ENCODE results near the gene DOK7. TPM values are rescaled to one million over a fixed set of nuclear protein-coding genes. Genes with fewer than 3 reads are reported as not detected.

DOK7 gene
- total RNA-seq, 2 experiments from 2014 or later: not detected

DNA sequence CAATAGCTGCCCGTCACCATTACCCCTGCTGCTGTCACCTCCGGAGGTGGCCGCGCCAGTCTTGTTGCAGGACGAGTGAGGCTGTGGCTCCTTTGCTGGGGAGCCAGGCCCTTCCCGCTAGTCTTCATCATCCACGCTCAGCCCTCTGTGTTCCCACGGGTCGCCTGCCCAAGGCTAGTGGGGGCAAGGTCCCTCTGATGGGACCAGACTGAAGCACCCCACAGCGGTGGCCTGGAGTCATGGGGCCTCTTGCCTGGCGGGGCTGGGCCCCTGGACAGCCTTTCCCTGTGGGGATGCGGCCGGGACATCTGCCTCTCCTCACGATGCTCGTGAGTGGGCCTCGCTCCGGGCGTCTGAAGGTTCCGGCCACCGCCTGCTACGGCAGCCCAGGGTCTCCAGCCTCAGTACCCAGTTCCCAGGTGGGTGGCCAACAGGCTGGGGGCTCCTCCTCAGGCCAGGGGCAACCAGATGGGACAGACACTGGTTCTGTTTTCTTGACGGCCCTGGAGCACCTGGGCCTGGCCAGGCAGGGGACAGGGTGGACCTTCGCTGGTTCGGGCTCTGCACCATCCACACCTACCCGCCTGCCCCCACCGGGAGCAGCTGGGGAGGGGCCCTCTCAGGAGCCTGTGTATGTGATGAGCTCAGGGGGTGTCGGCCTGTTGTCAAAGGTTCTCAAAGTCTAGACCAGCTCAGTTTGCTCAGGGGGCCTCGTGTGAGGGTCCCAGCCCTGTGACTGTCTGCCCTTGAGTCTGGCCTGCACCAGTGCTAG, 32.3 kb downstream of the DOK7 start:
- intact Hi-C loops (cut with micrococcal nuclease): no loop called here
- H3K9me3 Mint-ChIP-seq: no peaks in the 10 kb centered on the region
- no peak overlapping the region for H3K4me3 Mint-ChIP-seq
- H3K27me3 Mint-ChIP-seq (ENCODE audit: low read depth): peaks cover 17% of the 10 kb centered on the region
- H3K4me1 Mint-ChIP-seq (ENCODE audit: low read depth): no peaks in the 10 kb centered on the region
- H3K27ac Mint-ChIP-seq: no peak overlapping the region
- CTCF ChIA-PET: interaction anchor here (0.6 kb wide), 1 partner anchor 761 kb away, joined by 3 read pairs; no protein-coding TSS in a partner anchor
- H3K36me3 Mint-ChIP-seq (ENCODE audit: low read depth): no peaks in the 10 kb centered on the region
- no peak for DNase-seq

- no peaks in the 10 kb centered on the region for H3K9me3 Mint-ChIP-seq
- H3K27ac Mint-ChIP-seq: no peak overlapping the region
- intact Hi-C loops (cut with micrococcal nuclease): no loop called here
- no peaks in the 10 kb centered on the region for H3K4me1 Mint-ChIP-seq (ENCODE audit: low read depth)
- peaks cover 15% of the 10 kb centered on the region for H3K27me3 Mint-ChIP-seq (ENCODE audit: low read depth)
- no peaks in the 10 kb centered on the region for H3K36me3 Mint-ChIP-seq (ENCODE audit: low read depth)
- no peak overlapping the region for H3K4me3 Mint-ChIP-seq
- CTCF ChIA-PET: interaction anchor here (0.6 kb wide), 1 partner anchor 761 kb away, joined by 3 read pairs; no protein-coding TSS in a partner anchor
- DNase-seq: no peak
These were observed 32.9 kb downstream of the DOK7 start for GRCh38 chr4:3496021-3496420.

DNA sequence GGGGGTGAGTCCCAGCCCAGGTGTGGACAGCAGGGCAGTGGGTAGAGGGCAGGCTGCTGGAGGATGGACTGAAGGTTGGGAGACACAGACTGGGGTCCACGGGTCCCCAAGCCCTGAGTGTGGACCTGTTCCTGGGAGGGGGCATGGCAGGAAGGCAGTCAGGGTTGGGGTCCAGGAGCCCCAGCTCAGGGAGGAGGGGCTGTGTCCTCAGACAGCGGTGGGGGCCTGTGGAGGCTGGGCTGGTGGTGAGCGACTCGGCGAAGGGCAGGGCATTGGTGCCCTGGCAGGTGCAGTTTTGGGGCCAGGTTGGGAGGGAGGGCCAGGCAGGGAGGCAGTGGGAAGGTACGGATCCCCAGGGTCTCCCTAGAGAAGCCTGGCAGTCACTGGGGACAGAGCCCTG, 34.0 kb downstream of the DOK7 start:
- Mint-ChIP-seq H3K9me3 (no peaks in the 10 kb centered on the region), H3K27ac (no peak overlapping the region), H3K36me3 (ENCODE audit: low read depth) (no peaks in the 10 kb centered on the region), H3K4me1 (ENCODE audit: low read depth) (no peaks in the 10 kb centered on the region), H3K4me3 (no peak overlapping the region), H3K27me3 (ENCODE audit: low read depth) (peaks cover 7% of the 10 kb centered on the region)
- CTCF ChIA-PET: no interaction called here
- no peak for DNase-seq
- intact Hi-C loops (cut with micrococcal nuclease): no loop called here

- no peak overlapping the region for H3K27ac Mint-ChIP-seq
- no peak for DNase-seq
- H3K4me3 Mint-ChIP-seq: no peak overlapping the region
- H3K27me3 Mint-ChIP-seq (ENCODE audit: low read depth): peaks cover 4% of the 10 kb centered on the region
- no peaks in the 10 kb centered on the region for H3K4me1 Mint-ChIP-seq (ENCODE audit: low read depth)
- intact Hi-C loops (cut with micrococcal nuclease): no loop called here
- no peaks in the 10 kb centered on the region for H3K36me3 Mint-ChIP-seq (ENCODE audit: low read depth)
- CTCF ChIA-PET: no interaction called here
- no peaks in the 10 kb centered on the region for H3K9me3 Mint-ChIP-seq
These were observed 34.6 kb downstream of the DOK7 start for GRCh38 chr4:3497523-3498389.

DNA sequence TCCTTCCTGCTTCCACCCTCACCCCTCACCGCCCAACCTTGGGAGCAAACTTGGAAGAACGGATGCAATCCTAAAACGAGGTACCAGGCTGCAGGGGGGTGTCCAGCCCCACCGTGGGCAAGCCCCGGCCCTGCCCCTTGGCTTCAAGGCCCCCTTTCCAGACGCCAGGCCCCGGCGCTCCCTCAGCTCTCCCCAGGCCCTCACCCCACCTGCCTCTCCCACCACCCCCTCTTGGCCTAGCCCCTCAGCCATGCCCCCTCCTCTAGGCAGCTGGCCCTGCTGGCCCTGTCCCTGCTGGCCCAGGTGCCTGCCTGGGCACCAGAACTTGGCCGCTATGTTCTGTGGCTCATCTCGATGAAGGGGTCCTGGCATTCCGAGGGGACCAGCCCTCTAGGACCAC, 35.3 kb downstream of the DOK7 start:
- H3K4me3 Mint-ChIP-seq: no peak overlapping the region
- peaks cover 3% of the 10 kb centered on the region for H3K36me3 Mint-ChIP-seq (ENCODE audit: low read depth)
- intact Hi-C loops (cut with micrococcal nuclease): no loop called here
- DNase-seq: no peak
- H3K27ac Mint-ChIP-seq: no peak overlapping the region
- peaks cover 1% of the 10 kb centered on the region for H3K4me1 Mint-ChIP-seq (ENCODE audit: low read depth)
- CTCF ChIA-PET: no interaction called here
- H3K27me3 Mint-ChIP-seq (ENCODE audit: low read depth): peaks cover 4% of the 10 kb centered on the region
- H3K9me3 Mint-ChIP-seq: no peaks in the 10 kb centered on the region

GRCh38 chr4:3498901-3499510, 35.9 kb downstream of the DOK7 start:
- Mint-ChIP-seq H3K36me3 (ENCODE audit: low read depth) (peaks cover 4% of the 10 kb centered on the region), H3K9me3 (no peaks in the 10 kb centered on the region), H3K4me1 (ENCODE audit: low read depth) (peaks cover 3% of the 10 kb centered on the region), H3K27ac (no peak overlapping the region), H3K27me3 (ENCODE audit: low read depth) (peaks cover 4% of the 10 kb centered on the region), H3K4me3 (no peak overlapping the region)
- intact Hi-C loops (cut with micrococcal nuclease): no loop called here
- DNase-seq: no peak
- CTCF ChIA-PET: no interaction called here

GRCh38 chr4:3499710-3500109, 36.6 kb downstream of the DOK7 start:
- peaks cover 2% of the 10 kb centered on the region for H3K27me3 Mint-ChIP-seq (ENCODE audit: low read depth)
- DNase-seq: no peak
- CTCF ChIA-PET: no interaction called here
- H3K36me3 Mint-ChIP-seq (ENCODE audit: low read depth): peaks cover 6% of the 10 kb centered on the region
- intact Hi-C loops (cut with micrococcal nuclease): no loop called here
- H3K27ac Mint-ChIP-seq: no peak overlapping the region
- H3K4me1 Mint-ChIP-seq (ENCODE audit: low read depth): peaks cover 3% of the 10 kb centered on the region
- no peaks in the 10 kb centered on the region for H3K9me3 Mint-ChIP-seq
- no peak overlapping the region for H3K4me3 Mint-ChIP-seq

- Mint-ChIP-seq H3K36me3 (ENCODE audit: low read depth) (peaks cover 6% of the 10 kb centered on the region), H3K27ac (no peak overlapping the region), H3K27me3 (ENCODE audit: low read depth) (peaks cover 2% of the 10 kb centered on the region), H3K4me1 (ENCODE audit: low read depth) (peaks cover 3% of the 10 kb centered on the region), H3K4me3 (no peak overlapping the region), H3K9me3 (no peaks in the 10 kb centered on the region)
- CTCF ChIA-PET: no interaction called here
- intact Hi-C loops (cut with micrococcal nuclease): no loop called here
- no peak for DNase-seq
These were observed 37.0 kb downstream of the DOK7 start for GRCh38 chr4:3500111-3500510.

DNA sequence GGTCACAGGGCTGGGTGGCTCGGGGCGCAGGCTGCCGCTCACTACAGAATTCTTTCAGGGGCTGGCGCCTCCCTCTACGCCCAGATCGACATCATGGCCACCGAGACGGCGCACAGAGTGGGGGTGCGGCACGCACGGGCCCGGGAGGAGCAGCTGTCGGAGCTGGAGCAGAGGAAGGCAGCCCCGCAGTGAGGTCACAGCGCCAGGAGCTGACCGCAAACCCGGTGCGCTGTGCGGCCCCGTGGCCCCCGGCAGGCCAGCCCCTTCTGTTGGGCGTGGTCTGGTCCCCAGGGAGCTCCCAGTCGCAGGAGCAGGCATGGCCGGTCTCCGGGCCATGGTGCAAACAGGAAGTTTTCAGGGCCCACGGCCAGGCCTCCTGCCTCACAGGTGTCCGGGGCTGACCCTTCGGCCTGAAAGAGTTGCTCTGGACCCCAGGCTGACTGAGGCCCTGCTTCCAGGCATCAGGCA, 37.6 kb downstream of the DOK7 start:
- CTCF ChIA-PET: no interaction called here
- H3K36me3 Mint-ChIP-seq (ENCODE audit: low read depth): peaks cover 8% of the 10 kb centered on the region
- DNase-seq: no peak
- H3K27me3 Mint-ChIP-seq (ENCODE audit: low read depth): no peaks in the 10 kb centered on the region
- H3K9me3 Mint-ChIP-seq: no peaks in the 10 kb centered on the region
- H3K4me3 Mint-ChIP-seq: no peak overlapping the region
- peaks cover 3% of the 10 kb centered on the region for H3K4me1 Mint-ChIP-seq (ENCODE audit: low read depth)
- H3K27ac Mint-ChIP-seq: no peak overlapping the region
- intact Hi-C loops (cut with micrococcal nuclease): no loop called here

- H3K27ac Mint-ChIP-seq: no peak overlapping the region
- no peaks in the 10 kb centered on the region for H3K27me3 Mint-ChIP-seq (ENCODE audit: low read depth)
- CTCF ChIA-PET: no interaction called here
These were observed 38.2 kb downstream of the DOK7 start for GRCh38 chr4:3501126-3501824.

DNA sequence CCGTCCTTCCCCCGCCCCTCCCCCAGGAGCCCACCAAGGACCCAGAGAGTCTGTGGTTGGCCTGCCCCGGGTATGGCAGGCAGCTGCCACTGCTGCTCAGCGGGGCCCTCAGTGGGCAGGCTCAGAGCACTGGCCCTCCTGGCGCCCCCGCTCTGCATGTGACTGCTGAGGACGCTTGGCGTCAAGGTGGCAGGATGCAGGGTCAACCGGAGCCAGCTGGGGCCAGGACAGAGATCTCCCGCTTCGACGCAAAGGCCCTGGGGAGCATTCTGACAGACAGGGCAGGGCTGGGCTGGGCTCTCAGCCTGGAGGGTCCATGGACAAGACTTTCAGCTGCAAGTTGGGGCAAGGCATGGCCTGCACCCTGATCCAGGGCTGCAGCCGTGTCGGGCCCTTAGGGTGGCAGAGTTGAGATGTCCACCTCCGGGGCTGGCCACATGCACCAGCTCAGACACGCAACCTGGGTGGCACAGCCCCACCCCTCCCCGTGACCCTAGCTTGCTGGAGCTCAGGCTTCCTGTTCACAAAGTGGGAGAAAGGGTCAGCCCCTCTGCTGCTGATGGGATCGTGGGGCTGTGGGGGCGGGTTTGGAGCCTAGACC, 38.8 kb downstream of the DOK7 start:
- CTCF ChIA-PET: no interaction called here
- Mint-ChIP-seq H3K4me3 (no peak overlapping the region), H3K36me3 (ENCODE audit: low read depth) (peaks cover 11% of the 10 kb centered on the region), H3K27me3 (ENCODE audit: low read depth) (no peaks in the 10 kb centered on the region), H3K9me3 (no peaks in the 10 kb centered on the region), H3K4me1 (ENCODE audit: low read depth) (peaks cover 3% of the 10 kb centered on the region), H3K27ac (no peak overlapping the region)
- intact Hi-C loops (cut with micrococcal nuclease): no loop called here
- DNase-seq: no peak

More at GRCh38 chr4:3501126-3501824, 38.2 kb downstream of the DOK7 start:
- peaks cover 9% of the 10 kb centered on the region for H3K36me3 Mint-ChIP-seq (ENCODE audit: low read depth)
- intact Hi-C loops (cut with micrococcal nuclease): no loop called here
- no peaks in the 10 kb centered on the region for H3K9me3 Mint-ChIP-seq
- no peak overlapping the region for H3K4me3 Mint-ChIP-seq
- DNase-seq: no peak
- H3K4me1 Mint-ChIP-seq (ENCODE audit: low read depth): peaks cover 3% of the 10 kb centered on the region

Measured in activated naive CD4-positive, alpha-beta T cell treated with anti-CD3 and anti-CD28 coated beads for 36 hours (primary cell).